H1 (cell line): Measurements from ENCODE around the gene ANKRD2. TPM values are rescaled to one million over a fixed set of nuclear protein-coding genes. Genes with fewer than 3 reads are reported as not detected.

Source experiments
- CHD7 ChIP-seq: fragments of 300-600 bp; sonication (generic); IDR thresholded peaks from 2 replicates; pipeline ENCODE4 v1.7.1; 2012; ENCODE audit warnings: low read length, moderate library complexity, mild to moderate bottlenecking, inconsistent platforms; ENCODE audit not compliant: insufficient replicate concordance
- CTBP2 ChIP-seq: IDR thresholded peaks from 2 replicates; pipeline ENCODE4 v1.7.0; 2011; ENCODE audit warnings: borderline replicate concordance, mild to moderate bottlenecking, moderate library complexity, mixed read lengths, low read length; ENCODE audit not compliant: insufficient read depth, insufficient read length
- KDM4A ChIP-seq: IDR thresholded peaks from one replicate; pipeline ENCODE4 v1.7.1; 2012; ENCODE audit warnings: low read depth, mild to moderate bottlenecking, moderate library complexity, low read length, inconsistent platforms; ENCODE audit not compliant: severe bottlenecking
- polyA plus RNA-seq, 7 experiments: library from polyadenylated mRNA; depleted of rRNA in 3 of 7; stranded (reverse) in 5 of 7; unstranded in 2 of 7; fragments of >200 nt in 5 of 7; fragments of 200-250 nt in 2 of 7; gene quantifications; 1 replicate in 5 of 7; 2 replicates in 1 of 7; 4 replicates in 1 of 7; pipeline versions ENCODE4 v1.2.1 to v1.2.3, GENCODE V29; 2011 to 2013; ENCODE audit warnings: missing spikeins in 2 of 7, mixed read lengths in 2 of 7
- total RNA-seq: library from RNA; stranded (reverse); fragmentation: NEBNext Ultra II Directional; extraction: Animal tissue kit (Norgen Biotek cat#: 25700); gene quantifications from 2 replicates; pipeline ENCODE4 v1.2.1, GENCODE V29; 2021

ANKRD2 gene
- total and polyA plus RNA-seq, 2 of the 8 experiments (the other 6 are each of a cell fraction or from before 2014, with no cell fraction given), result not detected

GRCh38 chr10:97563337-97563736 lies 9.2 kb upstream of the ANKRD2 start (continued):
- no peak for TF ChIP-seq CHD7
- no peak for TF ChIP-seq CTBP2
- TF ChIP-seq KDM4A, result no peak
